ENCODE measurements around the gene KIAA2012.

KIAA2012 gene

DNA sequence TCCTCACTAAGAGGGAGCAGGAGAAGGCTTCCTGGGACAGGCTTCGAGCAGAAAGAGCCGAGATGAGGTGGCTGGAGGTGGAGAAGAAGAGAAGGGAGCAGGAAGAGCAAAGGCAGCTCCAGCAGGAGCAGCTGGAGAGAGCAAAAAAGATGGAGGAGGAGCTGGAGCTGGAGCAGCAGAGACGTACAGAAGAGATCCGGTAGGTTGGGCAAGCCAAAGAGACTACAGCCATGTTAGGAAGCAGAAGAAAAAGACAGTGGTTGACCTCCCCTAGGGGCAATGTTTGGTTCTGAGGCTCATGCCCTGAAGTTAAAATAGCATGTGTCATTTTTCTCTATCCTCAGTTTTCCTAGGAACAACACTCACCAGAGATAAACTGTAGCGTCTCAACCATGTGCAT, 120.2 kb downstream of the KIAA2012 start:
- no peak for ATAC-seq
- TF ChIP-seq ESRRG (CRISPR knock-in tag; IDR thresholded peaks at IDR 0.05) (no peak), OSR1 (CRISPR knock-in tag; IDR thresholded peaks at IDR 0.05) (no peak), BACH2 (CRISPR knock-in tag; IDR thresholded peaks at IDR 0.05; ENCODE audit: borderline replicate concordance) (no peak), SNAI2 (CRISPR knock-in tag; IDR thresholded peaks at IDR 0.05) (no peak), TCF4 (CRISPR knock-in tag; IDR thresholded peaks at IDR 0.05; ENCODE audit: borderline replicate concordance) (no peak), ZNF8 (CRISPR knock-in tag; IDR thresholded peaks at IDR 0.05) (no peak)
- TF ChIP-seq, protein P1, sequence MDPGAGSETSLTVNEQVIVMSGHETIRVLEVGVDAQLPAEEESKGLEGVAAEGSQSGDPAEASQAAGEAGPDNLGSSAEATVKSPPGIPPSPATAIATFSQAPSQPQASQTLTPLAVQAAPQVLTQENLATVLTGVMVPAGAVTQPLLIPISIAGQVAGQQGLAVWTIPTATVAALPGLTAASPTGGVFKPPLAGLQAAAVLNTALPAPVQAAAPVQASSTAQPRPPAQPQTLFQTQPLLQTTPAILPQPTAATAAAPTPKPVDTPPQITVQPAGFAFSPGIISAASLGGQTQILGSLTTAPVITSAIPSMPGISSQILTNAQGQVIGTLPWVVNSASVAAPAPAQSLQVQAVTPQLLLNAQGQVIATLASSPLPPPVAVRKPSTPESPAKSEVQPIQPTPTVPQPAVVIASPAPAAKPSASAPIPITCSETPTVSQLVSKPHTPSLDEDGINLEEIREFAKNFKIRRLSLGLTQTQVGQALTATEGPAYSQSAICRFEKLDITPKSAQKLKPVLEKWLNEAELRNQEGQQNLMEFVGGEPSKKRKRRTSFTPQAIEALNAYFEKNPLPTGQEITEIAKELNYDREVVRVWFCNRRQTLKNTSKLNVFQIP (CRISPR knock-in tag; IDR thresholded peaks at IDR 0.05; ENCODE audit: borderline replicate concordance, low read depth) = no peak

DNA sequence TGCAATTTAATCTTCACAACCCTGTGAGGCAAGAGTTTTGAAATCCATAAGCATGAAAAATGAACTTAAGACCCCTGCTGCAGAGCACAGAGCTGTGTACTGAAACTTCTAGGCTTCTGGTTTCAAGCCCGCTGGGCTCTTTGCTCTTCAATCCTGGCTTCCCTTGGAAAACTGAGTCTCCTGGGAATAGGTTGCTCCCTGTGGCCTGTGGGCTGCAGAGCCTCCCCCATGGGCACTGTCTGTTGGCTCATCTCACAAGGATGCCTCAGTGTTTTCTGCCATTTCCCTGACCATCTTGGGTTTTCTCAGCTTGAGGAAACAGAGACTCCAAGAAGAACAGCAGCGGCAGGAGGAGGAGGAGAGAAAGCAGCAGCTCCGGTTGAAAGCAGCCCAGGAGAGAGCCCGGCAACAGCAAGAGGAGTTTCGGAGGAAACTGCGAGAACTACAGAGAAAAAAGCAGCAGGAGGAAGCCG, 120.9 kb downstream of the KIAA2012 start:
- TF ChIP-seq TOX (CRISPR knock-in tag; IDR thresholded peaks at IDR 0.05; ENCODE audit: borderline replicate concordance) = no peak
- no peak for TF ChIP-seq ZFP30 (CRISPR knock-in tag; IDR thresholded peaks at IDR 0.05)
- no peak for TF ChIP-seq CSDC2 (CRISPR knock-in tag; IDR thresholded peaks at IDR 0.05)
- no peak for TF ChIP-seq ISL1 (CRISPR knock-in tag; IDR thresholded peaks at IDR 0.05)
- TF ChIP-seq ZC3H10 (CRISPR knock-in tag; IDR thresholded peaks at IDR 0.05) = no peak
- TF ChIP-seq ARNTL (CRISPR knock-in tag; IDR thresholded peaks at IDR 0.05; ENCODE audit: borderline replicate concordance, low read depth) = no peak
- TF ChIP-seq ZNF565 (CRISPR knock-in tag; conservative IDR thresholded peaks at IDR 0.05; ENCODE audit: low read depth) = no peak
- no peak for TF ChIP-seq ZNF70 (CRISPR knock-in tag; IDR thresholded peaks at IDR 0.05)
- TF ChIP-seq ZNF8 (CRISPR knock-in tag; IDR thresholded peaks at IDR 0.05) = no peak
- TF ChIP-seq TSHZ2 (CRISPR knock-in tag; IDR thresholded peaks at IDR 0.05) = no peak
- TF ChIP-seq CSRNP3 (CRISPR knock-in tag; IDR thresholded peaks at IDR 0.05) = no peak
- TF ChIP-seq PPARA (CRISPR knock-in tag; IDR thresholded peaks at IDR 0.05; ENCODE audit: borderline replicate concordance) = no peak
- TF ChIP-seq, protein P1 (CRISPR knock-in tag; IDR thresholded peaks at IDR 0.05; ENCODE audit: borderline replicate concordance, low read depth) = no peak
- no peak for TF ChIP-seq TCF4 (CRISPR knock-in tag; IDR thresholded peaks at IDR 0.05; ENCODE audit: borderline replicate concordance)
- TF ChIP-seq OSR1 (CRISPR knock-in tag; IDR thresholded peaks at IDR 0.05) = no peak
- ATAC-seq = no peak

GRCh38 chr2:202194418-202194817, 121.4 kb downstream of the KIAA2012 start:
- no peak for ATAC-seq
- TF ChIP-seq ISL1 (CRISPR knock-in tag; IDR thresholded peaks at IDR 0.05) = no peak
- no peak for TF ChIP-seq ARNTL (CRISPR knock-in tag; IDR thresholded peaks at IDR 0.05; ENCODE audit: borderline replicate concordance, low read depth)
- no peak for TF ChIP-seq PPARA (CRISPR knock-in tag; IDR thresholded peaks at IDR 0.05; ENCODE audit: borderline replicate concordance)
- TF ChIP-seq TOX (CRISPR knock-in tag; IDR thresholded peaks at IDR 0.05; ENCODE audit: borderline replicate concordance) = no peak
- TF ChIP-seq, protein P2, sequence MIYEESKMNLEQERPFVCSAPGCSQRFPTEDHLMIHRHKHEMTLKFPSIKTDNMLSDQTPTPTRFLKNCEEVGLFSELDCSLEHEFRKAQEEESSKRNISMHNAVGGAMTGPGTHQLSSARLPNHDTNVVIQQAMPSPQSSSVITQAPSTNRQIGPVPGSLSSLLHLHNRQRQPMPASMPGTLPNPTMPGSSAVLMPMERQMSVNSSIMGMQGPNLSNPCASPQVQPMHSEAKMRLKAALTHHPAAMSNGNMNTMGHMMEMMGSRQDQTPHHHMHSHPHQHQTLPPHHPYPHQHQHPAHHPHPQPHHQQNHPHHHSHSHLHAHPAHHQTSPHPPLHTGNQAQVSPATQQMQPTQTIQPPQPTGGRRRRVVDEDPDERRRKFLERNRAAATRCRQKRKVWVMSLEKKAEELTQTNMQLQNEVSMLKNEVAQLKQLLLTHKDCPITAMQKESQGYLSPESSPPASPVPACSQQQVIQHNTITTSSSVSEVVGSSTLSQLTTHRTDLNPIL (CRISPR knock-in tag; IDR thresholded peaks at IDR 0.05; ENCODE audit: low read depth) = no peak
- no peak for TF ChIP-seq ZFP30 (CRISPR knock-in tag; IDR thresholded peaks at IDR 0.05)
- TF ChIP-seq BACH2 (CRISPR knock-in tag; IDR thresholded peaks at IDR 0.05; ENCODE audit: borderline replicate concordance) = no peak
- TF ChIP-seq CSDC2 (CRISPR knock-in tag; IDR thresholded peaks at IDR 0.05) = no peak
- TF ChIP-seq ESRRG (CRISPR knock-in tag; IDR thresholded peaks at IDR 0.05) = no peak
- TF ChIP-seq, protein P3, sequence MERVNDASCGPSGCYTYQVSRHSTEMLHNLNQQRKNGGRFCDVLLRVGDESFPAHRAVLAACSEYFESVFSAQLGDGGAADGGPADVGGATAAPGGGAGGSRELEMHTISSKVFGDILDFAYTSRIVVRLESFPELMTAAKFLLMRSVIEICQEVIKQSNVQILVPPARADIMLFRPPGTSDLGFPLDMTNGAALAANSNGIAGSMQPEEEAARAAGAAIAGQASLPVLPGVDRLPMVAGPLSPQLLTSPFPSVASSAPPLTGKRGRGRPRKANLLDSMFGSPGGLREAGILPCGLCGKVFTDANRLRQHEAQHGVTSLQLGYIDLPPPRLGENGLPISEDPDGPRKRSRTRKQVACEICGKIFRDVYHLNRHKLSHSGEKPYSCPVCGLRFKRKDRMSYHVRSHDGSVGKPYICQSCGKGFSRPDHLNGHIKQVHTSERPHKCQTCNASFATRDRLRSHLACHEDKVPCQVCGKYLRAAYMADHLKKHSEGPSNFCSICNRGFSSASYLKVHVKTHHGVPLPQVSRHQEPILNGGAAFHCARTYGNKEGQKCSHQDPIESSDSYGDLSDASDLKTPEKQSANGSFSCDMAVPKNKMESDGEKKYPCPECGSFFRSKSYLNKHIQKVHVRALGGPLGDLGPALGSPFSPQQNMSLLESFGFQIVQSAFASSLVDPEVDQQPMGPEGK (CRISPR knock-in tag; IDR thresholded peaks at IDR 0.05; ENCODE audit: borderline replicate concordance) = no peak
- TF ChIP-seq ZNF565 (CRISPR knock-in tag; conservative IDR thresholded peaks at IDR 0.05; ENCODE audit: low read depth) = no peak
- TF ChIP-seq RARB (CRISPR knock-in tag; IDR thresholded peaks at IDR 0.05) = no peak
- no peak for TF ChIP-seq SNAI2 (CRISPR knock-in tag; IDR thresholded peaks at IDR 0.05)
- no peak for TF ChIP-seq CSRNP3 (CRISPR knock-in tag; IDR thresholded peaks at IDR 0.05)
- no peak for TF ChIP-seq ZNF70 (CRISPR knock-in tag; IDR thresholded peaks at IDR 0.05)
- TF ChIP-seq OSR1 (CRISPR knock-in tag; IDR thresholded peaks at IDR 0.05) = no peak
